Naive thymus-derived CD4-positive, alpha-beta T cell (primary cell): Measurements from ENCODE around the gene GON4L. TPM values are rescaled to one million over a fixed set of nuclear protein-coding genes. Genes with fewer than 3 reads are reported as not detected.
A peak's percentile ranks its signal among the peaks of the same experiment; 100 is the strongest.

Source experiments
- ATAC-seq: fragments of 150-1000 bp; cut with Tn5 transposase; 2 replicates; pipeline ENCODE4 v1.10.0; 2021; ENCODE audit warnings: mild to moderate bottlenecking, moderate library complexity
- CTCF ChIA-PET: fragments of 350-600 bp; sonication (Branson Sonifier 250); formaldehyde crosslinking; loops from one replicate; lab custom pipeline; 2021; ENCODE audit warnings: antibody characterized with exemption; lab: Charles Lee
- POLR2A ChIA-PET: fragments of 350-600 bp; sonication (Branson Sonifier 250); formaldehyde crosslinking; loops from one replicate; lab custom pipeline; 2021; ENCODE audit warnings: antibody characterized with exemption, inconsistent platforms; lab: Charles Lee
- DNase-seq, 9 donors: peaks; one replicate each; pipeline versions ENCODE4 v3.0.0 to v3.0.0-alpha.2; 2020 to 2022; ENCODE audit warnings: mixed read lengths in 1 of 9
- H3K27ac ChIP-seq: one replicate; pipeline ENCODE4 v1.7.0; 2013; ENCODE audit warnings: mild to moderate bottlenecking, low read depth, low read length, moderate library complexity
- H3K27me3 ChIP-seq, 2 donors: one replicate each; pipeline ENCODE4 v1.7.0; 2013; ENCODE audit warnings: low read length in 2 of 2, mild to moderate bottlenecking in 2 of 2, moderate library complexity in 2 of 2; ENCODE audit not compliant: control insufficient read depth in 2 of 2, insufficient read depth in 2 of 2
- H3K36me3 ChIP-seq, 3 experiments: 1 replicate in 2 of 3; 2 replicates in 1 of 3; pipeline ENCODE4 v1.7.0; 2013; ENCODE audit warnings: low read length in 3 of 3, mild to moderate bottlenecking in 3 of 3, moderate library complexity in 1 of 3; ENCODE audit not compliant: insufficient read depth in 3 of 3, control insufficient read depth in 2 of 3
- H3K4me1 ChIP-seq, 2 donors: one replicate each; pipeline ENCODE4 v1.7.0; 2013; ENCODE audit warnings: low read length in 2 of 2, mild to moderate bottlenecking in 2 of 2, moderate library complexity in 1 of 2; ENCODE audit not compliant: control insufficient read depth in 2 of 2, insufficient read depth in 2 of 2
- H3K4me3 ChIP-seq: 2 replicates; pipeline ENCODE4 v1.7.0; 2013; ENCODE audit warnings: mild to moderate bottlenecking, low read length
- H3K9me3 ChIP-seq, 3 experiments: 1 replicate in 2 of 3; 2 replicates in 1 of 3; pipeline ENCODE4 v1.7.0; 2013; ENCODE audit warnings: low read length in 3 of 3; ENCODE audit not compliant: control insufficient read depth in 2 of 3
- H3K27ac Mint-ChIP-seq, 9 donors: one replicate each; pipeline ENCODE4 v1.8.0; 2020 to 2022; ENCODE audit warnings: mixed read lengths in 9 of 9, mild to moderate bottlenecking in 8 of 9, moderate library complexity in 5 of 9, inconsistent platforms in 2 of 9
- H3K27me3 Mint-ChIP-seq, 5 donors: one replicate each; pipeline ENCODE4 v1.8.0; 2021 to 2022; ENCODE audit warnings: mixed read lengths in 5 of 5, mild to moderate bottlenecking in 1 of 5
- H3K36me3 Mint-ChIP-seq, 5 donors: one replicate each; pipeline ENCODE4 v1.8.0; 2020 to 2022; ENCODE audit warnings: mixed read lengths in 5 of 5, mild to moderate bottlenecking in 3 of 5, inconsistent platforms in 1 of 5
- H3K4me1 Mint-ChIP-seq, 7 donors: one replicate each; pipeline ENCODE4 v1.8.0; 2020 to 2022; ENCODE audit warnings: mixed read lengths in 7 of 7, mild to moderate bottlenecking in 3 of 7, inconsistent platforms in 1 of 7
- H3K4me3 Mint-ChIP-seq, 10 donors: one replicate each; pipeline ENCODE4 v1.8.0; 2020 to 2022; ENCODE audit warnings: mild to moderate bottlenecking in 10 of 10, mixed read lengths in 10 of 10, moderate library complexity in 6 of 10, inconsistent platforms in 2 of 10
- H3K9me3 Mint-ChIP-seq, 11 donors: one replicate each; pipeline ENCODE4 v1.8.0; 2020 to 2022; ENCODE audit warnings: mixed read lengths in 11 of 11, mild to moderate bottlenecking in 4 of 11, inconsistent platforms in 1 of 11, moderate library complexity in 1 of 11
- intact Hi-C, 2 donors: fragments of 100-400 bp; cut with micrococcal nuclease; formaldehyde crosslinking; loops; one replicate each; pipeline ENCODE4 v1.15.1; 2023
- polyA plus RNA-seq, 2 donors: library from polyadenylated mRNA; unstranded; fragments of 300-500 nt; fragmentation: Illumina TruSeq; gene quantifications; one replicate each; pipeline ENCODE4 v1.2.3, GENCODE V29; 2021
- total RNA-seq, 6 experiments: library from RNA in 5 of 6; stranded (reverse) in 5 of 6; gene quantifications; 1 replicate in 5 of 6; 2 replicates in 1 of 6; pipeline ENCODE4 v1.2.3 and lab custom pipeline; 2021 to 2026

Gene GON4L
- total and polyA plus RNA-seq, 7 experiments from 2014 or later, result 25.4 to 138 (median 101) TPM

GRCh38 chr1:155880251-155880650 lies 23.2 kb upstream of the GON4L start:
- POLR2A ChIA-PET, result no interaction called here
- Mint-ChIP-seq H3K27ac (peak overlapping the region in 1 of 9 donors; percentile 56), H3K4me1 (peaks cover 0 to 2% (median 0%) of the 10 kb centered on the region in 7 donors), H3K27me3 (no peaks in the 10 kb centered on the region), H3K4me3 (no peak overlapping the region), H3K9me3 (no peaks in the 10 kb centered on the region), H3K36me3 (peaks cover 0 to 2% (median 0%) of the 10 kb centered on the region in 5 donors)
- Histone ChIP-seq H3K4me1 (no peaks in the 10 kb centered on the region), H3K36me3 (peaks cover 0 to 7% (median 0%) of the 10 kb centered on the region in 3 experiments), H3K9me3 (no peaks in the 10 kb centered on the region), H3K27me3 (no peaks in the 10 kb centered on the region), H3K4me3 (no peak overlapping the region), H3K27ac (no peak overlapping the region)
- CTCF ChIA-PET, result no interaction called here
- intact Hi-C loops, result no loop called here
- ATAC-seq, result no peak
- no peak for DNase-seq

DNA sequence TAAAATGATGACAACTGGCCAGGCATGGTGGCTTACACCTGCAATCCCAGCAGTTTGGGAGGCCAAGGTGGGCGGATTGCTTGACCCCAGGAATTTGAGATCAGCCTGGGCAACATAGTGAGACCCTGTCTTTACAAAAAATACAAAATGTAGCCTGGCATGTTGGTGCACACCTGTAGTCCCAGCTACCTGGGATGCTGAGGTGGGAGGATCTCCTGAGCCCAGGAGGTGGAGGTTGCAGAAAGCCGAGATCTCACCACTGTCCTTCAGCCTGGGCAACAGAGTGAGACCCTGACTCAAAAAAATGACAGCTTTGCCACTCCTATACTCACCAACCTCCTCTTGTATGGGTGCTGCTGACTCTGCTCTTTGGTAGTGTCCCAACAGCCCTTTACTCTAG lies 20.9 kb upstream of the GON4L start:
- H3K9me3 Mint-ChIP-seq, result no peaks in the 10 kb centered on the region
- no peak overlapping the region for H3K4me3 Mint-ChIP-seq
- Histone ChIP-seq H3K36me3 (peaks cover 0 to 7% (median 0%) of the 10 kb centered on the region in 3 experiments), H3K4me1 (no peaks in the 10 kb centered on the region), H3K9me3 (no peaks in the 10 kb centered on the region), H3K4me3 (no peak overlapping the region), H3K27me3 (no peaks in the 10 kb centered on the region), H3K27ac (no peak overlapping the region)
- intact Hi-C loops, result no loop called here
- ATAC-seq, result no peak
- peaks cover 0 to 2% (median 0%) of the 10 kb centered on the region in 7 donors for H3K4me1 Mint-ChIP-seq
- H3K36me3 Mint-ChIP-seq, result peaks cover 0 to 2% (median 0%) of the 10 kb centered on the region in 5 donors
- no peaks in the 10 kb centered on the region for H3K27me3 Mint-ChIP-seq
- DNase-seq, result no peak
- ChIA-PET POLR2A (interaction anchor here (0.6 kb wide), 1 partner anchor 217 kb away, joined by 5 read pairs; no protein-coding TSS in a partner anchor), CTCF (no interaction called here)
- H3K27ac Mint-ChIP-seq, result no peak overlapping the region

GRCh38 chr1:155873860-155874259 lies 16.8 kb upstream of the GON4L start:
- H3K27me3 ChIP-seq, result no peaks in the 10 kb centered on the region
- no peaks in the 10 kb centered on the region for H3K27me3 Mint-ChIP-seq
- no peaks in the 10 kb centered on the region for H3K9me3 ChIP-seq
- ATAC-seq (no peak), DNase-seq (no peak)
- POLR2A ChIA-PET, result interaction anchor here (1.6 kb wide), 1 partner anchor 9 kb away, joined by 3 read pairs; no protein-coding TSS in a partner anchor
- CTCF ChIA-PET, result no interaction called here
- no peaks in the 10 kb centered on the region for H3K36me3 ChIP-seq
- H3K4me3 Mint-ChIP-seq, result no peak overlapping the region
- H3K36me3 Mint-ChIP-seq, result peaks cover 0 to 2% (median 0%) of the 10 kb centered on the region in 5 donors
- H3K9me3 Mint-ChIP-seq, result no peaks in the 10 kb centered on the region
- H3K27ac ChIP-seq, result no peak overlapping the region
- H3K4me1 Mint-ChIP-seq, result no peaks in the 10 kb centered on the region
- no peaks in the 10 kb centered on the region for H3K4me1 ChIP-seq
- H3K4me3 ChIP-seq, result no peak overlapping the region
- intact Hi-C loops, result no loop called here
- H3K27ac Mint-ChIP-seq, result no peak overlapping the region

- Histone ChIP-seq H3K4me3 (no peak overlapping the region), H3K36me3 (no peaks in the 10 kb centered on the region), H3K27me3 (no peaks in the 10 kb centered on the region), H3K9me3 (no peaks in the 10 kb centered on the region), H3K4me1 (no peaks in the 10 kb centered on the region), H3K27ac (no peak overlapping the region)
- no peaks in the 10 kb centered on the region for H3K27me3 Mint-ChIP-seq
- H3K36me3 Mint-ChIP-seq, result peaks cover 0 to 2% (median 0%) of the 10 kb centered on the region in 5 donors
- no peaks in the 10 kb centered on the region for H3K4me1 Mint-ChIP-seq
- intact Hi-C loops, result no loop called here
- ATAC-seq (no peak), DNase-seq (no peak)
- no peak overlapping the region for H3K4me3 Mint-ChIP-seq
- ChIA-PET CTCF (no interaction called here), POLR2A (interaction anchor here (1.5 to 1.6 kb wide), 2 partner anchors 10 to 13 kb away, joined by 3 to 4 read pairs; partner anchors contain the start of gene SYT11)
- H3K9me3 Mint-ChIP-seq, result no peaks in the 10 kb centered on the region
- H3K27ac Mint-ChIP-seq, result no peak overlapping the region
Observed at GRCh38 chr1:155872527-155872926, 15.5 kb upstream of the GON4L start.

GRCh38 chr1:155871390-155871789 lies 14.4 kb upstream of the GON4L start:
- ATAC-seq, result no peak
- Histone ChIP-seq H3K27me3 (no peaks in the 10 kb centered on the region), H3K4me3 (no peak overlapping the region), H3K9me3 (no peaks in the 10 kb centered on the region), H3K27ac (no peak overlapping the region), H3K4me1 (no peaks in the 10 kb centered on the region), H3K36me3 (no peaks in the 10 kb centered on the region)
- H3K4me1 Mint-ChIP-seq, result no peaks in the 10 kb centered on the region
- POLR2A ChIA-PET, result no interaction called here
- H3K4me3 Mint-ChIP-seq, result no peak overlapping the region
- intact Hi-C loops, result no loop called here
- CTCF ChIA-PET, result no interaction called here
- no peaks in the 10 kb centered on the region for H3K27me3 Mint-ChIP-seq
- H3K9me3 Mint-ChIP-seq, result no peaks in the 10 kb centered on the region
- H3K36me3 Mint-ChIP-seq, result peaks cover 0 to 2% (median 0%) of the 10 kb centered on the region in 5 donors
- DNase-seq, result no peak
- H3K27ac Mint-ChIP-seq, result no peak overlapping the region

DNA sequence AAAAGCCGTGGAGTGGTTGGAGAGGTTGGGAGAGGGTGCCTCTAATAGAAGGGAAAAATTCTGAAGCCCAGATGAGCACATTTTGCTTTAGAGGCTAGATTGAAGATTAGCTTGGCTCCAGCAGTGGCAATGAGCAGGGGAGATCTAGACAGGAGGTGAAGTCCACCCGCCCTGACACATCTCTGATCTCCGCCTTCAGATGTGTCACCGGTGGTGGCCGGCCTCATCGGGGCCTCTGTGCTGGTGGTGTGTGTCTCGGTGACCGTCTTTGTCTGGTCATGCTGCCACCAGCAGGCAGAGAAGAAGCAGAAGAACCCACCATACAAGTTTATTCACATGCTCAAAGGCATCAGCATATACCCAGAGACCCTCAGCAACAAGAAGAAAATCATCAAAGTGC lies 10.8 kb upstream of the GON4L start:
- ATAC-seq (no peak), DNase-seq (no peak)
- Histone ChIP-seq H3K4me3 (no peak overlapping the region), H3K36me3 (no peaks in the 10 kb centered on the region), H3K4me1 (no peaks in the 10 kb centered on the region), H3K27ac (no peak overlapping the region), H3K9me3 (no peaks in the 10 kb centered on the region), H3K27me3 (no peaks in the 10 kb centered on the region)
- H3K27me3 Mint-ChIP-seq, result peaks cover 0 to 1% (median under 1%) of the 10 kb centered on the region in 5 donors
- ChIA-PET CTCF (no interaction called here), POLR2A (no interaction called here)
- H3K27ac Mint-ChIP-seq, result no peak overlapping the region
- H3K36me3 Mint-ChIP-seq, result peaks cover 0 to 2% (median 0%) of the 10 kb centered on the region in 5 donors
- H3K4me1 Mint-ChIP-seq, result no peaks in the 10 kb centered on the region
- H3K9me3 Mint-ChIP-seq, result no peaks in the 10 kb centered on the region
- intact Hi-C loops, result no loop called here
- no peak overlapping the region for H3K4me3 Mint-ChIP-seq

DNA sequence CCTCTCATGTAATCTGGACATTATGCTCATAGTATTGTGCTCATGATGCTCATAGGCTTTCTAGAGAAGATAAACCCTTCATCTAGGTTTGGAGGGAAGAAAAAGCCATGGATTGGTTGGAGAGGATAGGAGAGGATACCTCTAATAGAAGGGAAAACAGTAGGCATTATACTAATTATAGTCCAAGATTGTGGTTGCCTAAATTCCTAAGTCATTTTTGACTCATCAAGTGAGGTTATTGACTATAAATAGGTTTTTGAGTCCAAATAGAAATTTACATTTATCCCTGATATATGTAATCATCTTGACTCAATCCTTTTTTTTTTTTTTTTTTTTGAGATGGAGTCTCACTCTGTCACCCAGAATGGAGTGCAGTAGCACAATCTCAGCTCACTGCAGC lies 7.4 kb upstream of the GON4L start:
- Histone ChIP-seq H3K27me3 (no peaks in the 10 kb centered on the region), H3K36me3 (no peaks in the 10 kb centered on the region), H3K27ac (no peak overlapping the region), H3K4me1 (peaks cover 5 to 11% of the 10 kb centered on the region in 2 donors), H3K9me3 (no peaks in the 10 kb centered on the region), H3K4me3 (no peak overlapping the region)
- H3K27ac Mint-ChIP-seq, result no peak overlapping the region
- H3K27me3 Mint-ChIP-seq, result peaks cover 0 to 21% (median 11%) of the 10 kb centered on the region in 5 donors
- DNase-seq (no peak), ATAC-seq (no peak)
- peaks cover 0 to 5% (median 0%) of the 10 kb centered on the region in 5 donors for H3K36me3 Mint-ChIP-seq
- no peaks in the 10 kb centered on the region for H3K9me3 Mint-ChIP-seq
- H3K4me3 Mint-ChIP-seq, result no peak overlapping the region
- CTCF ChIA-PET, result interaction anchor here (0.6 kb wide), 1 partner anchor 542 kb away, joined by 4 read pairs; no protein-coding TSS in a partner anchor
- POLR2A ChIA-PET, result interaction anchor here (0.6 kb wide), 1 partner anchor 438 kb away, joined by 3 read pairs; no protein-coding TSS in a partner anchor
- peaks cover 0 to 25% (median 3%) of the 10 kb centered on the region in 7 donors for H3K4me1 Mint-ChIP-seq
- intact Hi-C loops, result no loop called here
